NCI-H2227 treated with DMSO at 0.1 percent for 48 hours (cell line): ENCODE data around the gene KCNJ18.
A peak's percentile ranks its signal among the peaks of the same experiment; 100 is the strongest.
"Not testable (repeated sequence)": the region's sequence is repeated elsewhere in the genome, so short reads cannot be mapped to it uniquely, and the experiment has no call there.

Experiments
- DNase-seq: peaks from one replicate; lab custom pipeline; 2025; lab: John Stamatoyannopoulos, UW

KCNJ18 gene

GRCh38 chr17:21671437-21671836 lies 20.9 kb upstream of the KCNJ18 start:
- not testable (repeated sequence) for DNase-seq

GRCh38 chr17:21671871-21672270 lies 20.5 kb upstream of the KCNJ18 start:
- not testable (repeated sequence) for DNase-seq

GRCh38 chr17:21673451-21674241 lies 18.7 kb upstream of the KCNJ18 start:
- DNase-seq = not testable (repeated sequence)

- peak; percentile 17 for DNase-seq
Observed at GRCh38 chr17:21674242-21674731, 18.0 kb upstream of the KCNJ18 start.

- not testable (repeated sequence) for DNase-seq
Observed at GRCh38 chr17:21674891-21675738, 17.2 kb upstream of the KCNJ18 start.

- DNase-seq = not testable (repeated sequence)
Observed at GRCh38 chr17:21675739-21676130, 16.6 kb upstream of the KCNJ18 start.

GRCh38 chr17:21676281-21677111 lies 15.8 kb upstream of the KCNJ18 start:
- DNase-seq = no peak

GRCh38 chr17:21677126-21677910 lies 15.0 kb upstream of the KCNJ18 start:
- no peak for DNase-seq

- DNase-seq = no peak
Observed at GRCh38 chr17:21677911-21678310, 14.4 kb upstream of the KCNJ18 start.

- peak; percentile 8 for DNase-seq
Observed at GRCh38 chr17:21678393-21679081, 13.8 kb upstream of the KCNJ18 start.

- no peak for DNase-seq
Observed at GRCh38 chr17:21679256-21680146, 12.8 kb upstream of the KCNJ18 start.

GRCh38 chr17:21680366-21680765 lies 12.0 kb upstream of the KCNJ18 start:
- DNase-seq = no peak

GRCh38 chr17:21680850-21681351 lies 11.4 kb upstream of the KCNJ18 start:
- DNase-seq = peak; percentile 8

- not testable (repeated sequence) for DNase-seq
Observed at GRCh38 chr17:21681576-21681975, 10.7 kb upstream of the KCNJ18 start.

GRCh38 chr17:21682130-21682529 lies 10.2 kb upstream of the KCNJ18 start:
- not testable (repeated sequence) for DNase-seq

GRCh38 chr17:21683142-21683712 lies 9.1 kb upstream of the KCNJ18 start:
- peak; percentile 2 for DNase-seq

- DNase-seq = not testable (repeated sequence)
Observed at GRCh38 chr17:21683897-21684296, 8.4 kb upstream of the KCNJ18 start.

- not testable (repeated sequence) for DNase-seq
Observed at GRCh38 chr17:21684384-21684783, 7.9 kb upstream of the KCNJ18 start.
